H9 (cell line): ENCODE data around the gene PSMA2. TPM values are rescaled to one million over a fixed set of nuclear protein-coding genes. Genes with fewer than 3 reads are reported as not detected.

Experiments
- DNase-seq: peaks from one replicate; pipeline ENCODE4 v3.0.0-alpha.2; 2017
- H2AFZ ChIP-seq: one replicate; pipeline ENCODE4 v1.6.1; 2013; ENCODE audit warnings: mild to moderate bottlenecking, low read length, control low read depth, moderate library complexity
- H2AK5ac ChIP-seq: 2 replicates; pipeline ENCODE4 v1.6.1; 2013; ENCODE audit warnings: low read length, control low read depth, mixed read lengths; ENCODE audit not compliant: insufficient read length
- H2BK120ac ChIP-seq: one replicate; pipeline ENCODE4 v1.6.1; 2013; ENCODE audit warnings: low read depth, mild to moderate bottlenecking, low read length, control low read depth, inconsistent platforms; ENCODE audit not compliant: poor library complexity, severe bottlenecking
- H2BK12ac ChIP-seq: 2 replicates; pipeline ENCODE4 v1.6.1; 2013; ENCODE audit warnings: low read length, control low read depth, mixed read lengths, low read depth; ENCODE audit not compliant: insufficient read length
- H2BK15ac ChIP-seq: 2 replicates; pipeline ENCODE4 v1.6.1; 2013; ENCODE audit warnings: low read depth, low read length, control low read depth
- H2BK20ac ChIP-seq: one replicate; pipeline ENCODE4 v1.6.1; 2013; ENCODE audit warnings: low read depth, mild to moderate bottlenecking, low read length, control low read depth, inconsistent platforms; ENCODE audit not compliant: poor library complexity, severe bottlenecking
- H2BK5ac ChIP-seq: 2 replicates; pipeline ENCODE4 v1.6.1; 2013; ENCODE audit warnings: low read length, control low read depth, mixed read lengths; ENCODE audit not compliant: insufficient read length
- H3K14ac ChIP-seq: 2 replicates; pipeline ENCODE4 v1.6.1; 2013; ENCODE audit warnings: low read length, control low read depth; ENCODE audit not compliant: insufficient read depth
- H3K18ac ChIP-seq: 2 replicates; pipeline ENCODE4 v1.6.1; 2013; ENCODE audit warnings: low read depth, mild to moderate bottlenecking, mixed read lengths, low read length, control low read depth; ENCODE audit not compliant: insufficient read length
- H3K23ac ChIP-seq: 2 replicates; pipeline ENCODE4 v1.6.1; 2013; ENCODE audit warnings: low read length, control low read depth, mixed read lengths, low read depth; ENCODE audit not compliant: insufficient read length
- H3K23me2 ChIP-seq: 2 replicates; pipeline ENCODE4 v1.6.1; 2013; ENCODE audit warnings: low read depth, mild to moderate bottlenecking, mixed read lengths, low read length, control low read depth; ENCODE audit not compliant: insufficient read length, poor library complexity, severe bottlenecking
- H3K27ac ChIP-seq: 2 replicates; pipeline ENCODE4 v1.5.1; 2013; ENCODE audit warnings: low read length, control low read depth, mixed read lengths, low read depth; ENCODE audit not compliant: insufficient read length
- H3K27me3 ChIP-seq: 2 replicates; pipeline ENCODE4 v1.6.1; 2013; ENCODE audit warnings: low read length, control low read depth, inconsistent platforms; ENCODE audit not compliant: insufficient read depth
- H3K4ac ChIP-seq: 2 replicates; pipeline ENCODE4 v1.6.1; 2013; ENCODE audit warnings: low read depth, mild to moderate bottlenecking, control low read depth, inconsistent platforms, low read length, moderate library complexity
- H3K4me1 ChIP-seq: 2 replicates; pipeline ENCODE4 v1.6.1; 2013; ENCODE audit warnings: low read length, control low read depth, inconsistent platforms; ENCODE audit not compliant: insufficient read depth
- H3K4me2 ChIP-seq: 2 replicates; pipeline ENCODE4 v1.6.1; 2013; ENCODE audit warnings: low read length, control low read depth, mixed read lengths; ENCODE audit not compliant: insufficient read length, insufficient read depth
- H3K56ac ChIP-seq: 2 replicates; pipeline ENCODE4 v1.6.1; 2013; ENCODE audit warnings: low read depth, mild to moderate bottlenecking, mixed read lengths, low read length, control low read depth; ENCODE audit not compliant: insufficient read length
- H3K79me1 ChIP-seq: 2 replicates; pipeline ENCODE4 v1.6.1; 2013; ENCODE audit warnings: low read depth, mild to moderate bottlenecking, moderate library complexity, low read length, control low read depth, inconsistent platforms; ENCODE audit not compliant: insufficient read depth, poor library complexity, severe bottlenecking
- H3K79me2 ChIP-seq: 2 replicates; pipeline ENCODE4 v1.6.1; 2013; ENCODE audit warnings: low read length, control low read depth, inconsistent platforms; ENCODE audit not compliant: insufficient read depth
- H3K9ac ChIP-seq: 2 replicates; pipeline ENCODE4 v1.6.1; 2013; ENCODE audit warnings: low read length, control low read depth, mixed read lengths; ENCODE audit not compliant: insufficient read length; ENCODE audit errors: extremely low read depth
- H3K9me3 ChIP-seq: one replicate; pipeline ENCODE4 v1.6.1; 2013; ENCODE audit warnings: low read depth, low read length, inconsistent platforms; ENCODE audit not compliant: control insufficient read depth
- H3T11ph ChIP-seq: one replicate; pipeline ENCODE4 v1.6.1; 2013; ENCODE audit warnings: mild to moderate bottlenecking, low read length, control low read depth, inconsistent platforms
- H4K20me1 ChIP-seq: one replicate; pipeline ENCODE4 v1.6.1; 2013; ENCODE audit not compliant: control insufficient read depth, insufficient read length, insufficient read depth
- H4K5ac ChIP-seq: 2 replicates; pipeline ENCODE4 v1.6.1; 2013; ENCODE audit warnings: low read depth, mild to moderate bottlenecking, mixed read lengths, low read length, control low read depth; ENCODE audit not compliant: insufficient read length
- H4K8ac ChIP-seq: replicated peaks from 2 replicates; pipeline ENCODE4 v1.6.1; 2013; ENCODE audit warnings: low read length, control low read depth, mixed read lengths, low read depth; ENCODE audit not compliant: insufficient read length
- H4K91ac ChIP-seq: 2 replicates; pipeline ENCODE4 v1.6.1; 2013; ENCODE audit warnings: low read depth, mild to moderate bottlenecking, moderate library complexity, mixed read lengths, low read length, control low read depth; ENCODE audit not compliant: insufficient read length
- H3K27ac Mint-ChIP-seq, 3 experiments: 2 replicates in 2 of 3; 3 replicates in 1 of 3; pipeline ENCODE4 v1.8.0; 2020 to 2021; ENCODE audit warnings: mixed read lengths in 3 of 3, mild to moderate bottlenecking in 1 of 3, moderate library complexity in 1 of 3
- H3K27me3 Mint-ChIP-seq: 2 replicates; pipeline ENCODE4 v1.8.0; 2021; ENCODE audit warnings: low read depth, mild to moderate bottlenecking, moderate library complexity, mixed read lengths
- H3K36me3 Mint-ChIP-seq, 3 experiments: 2 replicates in 2 of 3; 3 replicates in 1 of 3; pipeline ENCODE4 v1.8.0; 2020 to 2021; ENCODE audit warnings: low read depth in 3 of 3, mixed read lengths in 3 of 3; ENCODE audit not compliant: insufficient read depth in 1 of 3
- H3K4me1 Mint-ChIP-seq, 2 experiments: 2 replicates each; pipeline ENCODE4 v1.8.0; 2020; ENCODE audit warnings: mixed read lengths in 2 of 2
- H3K4me3 Mint-ChIP-seq, 2 experiments: 2 replicates in 1 of 2; 3 replicates in 1 of 2; pipeline ENCODE4 v1.8.0; 2020 to 2021; ENCODE audit warnings: mild to moderate bottlenecking in 2 of 2, mixed read lengths in 2 of 2, moderate library complexity in 1 of 2
- H3K9me3 Mint-ChIP-seq, 2 experiments: 2 replicates in 1 of 2; 3 replicates in 1 of 2; pipeline ENCODE4 v1.8.0; 2020; ENCODE audit warnings: mild to moderate bottlenecking in 2 of 2, mixed read lengths in 2 of 2, moderate library complexity in 1 of 2
- total RNA-seq: library from RNA; stranded (reverse); gene quantifications from 2 replicates; pipeline ENCODE4 v1.2.1, GENCODE V29; 2021
- TF ChIP-seq, protein P1 (sequence below): fragments of 200-600 bp; sonication (generic); conservative IDR thresholded peaks from 3 replicates; pipeline ENCODE4 v1.8.0; 2021; ENCODE audit warnings: antibody characterized with exemption, mild to moderate bottlenecking

PSMA2 gene
- total RNA-seq, 1 experiment from 2014 or later, result 227 TPM

DNA sequence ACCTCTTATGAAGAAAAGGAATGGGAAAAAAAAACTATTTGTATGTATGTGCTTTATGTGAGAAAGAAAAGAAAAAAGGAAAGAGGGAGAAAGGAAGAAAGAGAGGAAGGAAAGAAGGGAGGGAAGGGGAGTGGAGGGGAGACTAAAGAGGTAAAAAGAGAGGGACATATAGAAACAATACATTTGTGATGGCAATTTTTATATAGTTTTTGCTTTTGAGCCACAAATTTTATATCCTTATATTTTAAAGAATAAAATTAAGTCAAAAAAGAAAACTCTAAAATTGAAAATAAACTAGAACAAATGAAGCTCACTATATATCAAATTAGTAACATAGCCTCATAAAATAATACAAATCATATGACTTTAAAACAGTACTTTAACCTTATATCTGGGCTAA, 31.1 kb downstream of the PSMA2 start:
- no peaks in the 10 kb centered on the region for H3K79me1 ChIP-seq
- H4K5ac ChIP-seq, result no peak overlapping the region
- DNase-seq, result no peak
- no peak overlapping the region for H2BK5ac ChIP-seq
- H3K23me2 ChIP-seq, result no peaks in the 10 kb centered on the region
- no peak overlapping the region for H3K14ac ChIP-seq
- H3K23ac ChIP-seq, result no peak overlapping the region
- H2BK12ac ChIP-seq, result no peak overlapping the region
- no peak overlapping the region for H2AFZ ChIP-seq
- H3K4ac ChIP-seq, result no peak overlapping the region
- H3T11ph ChIP-seq, result no peak overlapping the region
- no peaks in the 10 kb centered on the region for H3K79me2 ChIP-seq
- Mint-ChIP-seq H3K36me3 (peaks cover 0 to 18% (median 9%) of the 10 kb centered on the region in 3 experiments; a peak in 5 of 7 replicates), H3K9me3 (peaks cover 7 to 17% of the 10 kb centered on the region in 2 experiments), H3K27ac (no peak overlapping the region), H3K4me1 (peaks cover 0 to 4% of the 10 kb centered on the region in 2 experiments; a peak in 2 of 4 replicates), H3K27me3 (no peaks in the 10 kb centered on the region), H3K4me3 (no peak overlapping the region)
- no peaks in the 10 kb centered on the region for H3K9me3 ChIP-seq
- H2BK20ac ChIP-seq, result no peak overlapping the region
- no peak overlapping the region for H2BK15ac ChIP-seq
- H3K18ac ChIP-seq, result no peak overlapping the region
- no peak overlapping the region for H2AK5ac ChIP-seq
- no peak overlapping the region for H4K8ac ChIP-seq
- no peak overlapping the region for H2BK120ac ChIP-seq
- H3K9ac ChIP-seq, result no peak overlapping the region
- TF ChIP-seq, protein P1, sequence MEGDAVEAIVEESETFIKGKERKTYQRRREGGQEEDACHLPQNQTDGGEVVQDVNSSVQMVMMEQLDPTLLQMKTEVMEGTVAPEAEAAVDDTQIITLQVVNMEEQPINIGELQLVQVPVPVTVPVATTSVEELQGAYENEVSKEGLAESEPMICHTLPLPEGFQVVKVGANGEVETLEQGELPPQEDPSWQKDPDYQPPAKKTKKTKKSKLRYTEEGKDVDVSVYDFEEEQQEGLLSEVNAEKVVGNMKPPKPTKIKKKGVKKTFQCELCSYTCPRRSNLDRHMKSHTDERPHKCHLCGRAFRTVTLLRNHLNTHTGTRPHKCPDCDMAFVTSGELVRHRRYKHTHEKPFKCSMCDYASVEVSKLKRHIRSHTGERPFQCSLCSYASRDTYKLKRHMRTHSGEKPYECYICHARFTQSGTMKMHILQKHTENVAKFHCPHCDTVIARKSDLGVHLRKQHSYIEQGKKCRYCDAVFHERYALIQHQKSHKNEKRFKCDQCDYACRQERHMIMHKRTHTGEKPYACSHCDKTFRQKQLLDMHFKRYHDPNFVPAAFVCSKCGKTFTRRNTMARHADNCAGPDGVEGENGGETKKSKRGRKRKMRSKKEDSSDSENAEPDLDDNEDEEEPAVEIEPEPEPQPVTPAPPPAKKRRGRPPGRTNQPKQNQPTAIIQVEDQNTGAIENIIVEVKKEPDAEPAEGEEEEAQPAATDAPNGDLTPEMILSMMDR, result no peak
- H3K4me2 ChIP-seq, result no peak overlapping the region
- H3K4me1 ChIP-seq, result no peaks in the 10 kb centered on the region
- H3K27me3 ChIP-seq, result no peaks in the 10 kb centered on the region
- no peak overlapping the region for H3K56ac ChIP-seq
- H4K91ac ChIP-seq, result no peak overlapping the region
- no peaks in the 10 kb centered on the region for H4K20me1 ChIP-seq
- H3K27ac ChIP-seq, result no peak overlapping the region
